HepG2 (cell line): ENCODE data around the gene TEKT5. TPM values are rescaled to one million over a fixed set of nuclear protein-coding genes. Genes with fewer than 3 reads are reported as not detected.

Experiments used
- JUND ChIP-seq: sonication (generic); formaldehyde crosslinking; IDR thresholded peaks from 2 replicates; pipeline ENCODE4 v1.8.0; 2022; ENCODE audit warnings: mild to moderate bottlenecking, missing genetic modification reagents
- KDM4B ChIP-seq: sonication (generic); formaldehyde crosslinking; IDR thresholded peaks from 2 replicates; pipeline ENCODE4 v1.4.0; 2020; ENCODE audit warnings: missing genetic modification reagents
- PTBP1 ChIP-seq: fragments of 200-400 bp; formaldehyde crosslinking; IDR thresholded peaks from 2 replicates; pipeline ENCODE4 v1.6.1; 2018; ENCODE audit warnings: low read length, low read depth; ENCODE audit not compliant: poor library complexity, severe bottlenecking
- ZFP36L1 ChIP-seq: sonication (generic); formaldehyde crosslinking; IDR thresholded peaks from 2 replicates; pipeline ENCODE4 v1.8.0; 2022; ENCODE audit warnings: mild to moderate bottlenecking, missing genetic modification reagents, moderate library complexity
- ZNF530 ChIP-seq: sonication (generic); formaldehyde crosslinking; IDR thresholded peaks from 2 replicates; pipeline ENCODE4 v1.5.0; 2020; ENCODE audit warnings: low read depth, mild to moderate bottlenecking, missing genetic modification reagents
- ZNF616 ChIP-seq: sonication (generic); formaldehyde crosslinking; IDR thresholded peaks from 2 replicates; pipeline ENCODE4 v1.5.0; 2020; ENCODE audit warnings: low read depth, mild to moderate bottlenecking, missing genetic modification reagents
- ZNF775 ChIP-seq: sonication (generic); formaldehyde crosslinking; IDR thresholded peaks from 2 replicates; pipeline ENCODE4 v1.4.0; 2020; ENCODE audit warnings: missing genetic modification reagents, mild to moderate bottlenecking, moderate library complexity, borderline replicate concordance
- ZNF792 ChIP-seq: IDR thresholded peaks from 2 replicates; pipeline ENCODE4 v1.6.1; 2016
- polyA plus RNA-seq, 8 experiments: library from polyadenylated mRNA; depleted of rRNA in 3 of 8; stranded (reverse) in 7 of 8; unstranded in 1 of 8; fragments of >200 nt; fragmentation: Illumina TruSeq in 4 of 8; extraction: Trizol in 4 of 8; gene quantifications; 2 replicates each; pipeline versions ENCODE4 v1.2.1 to v1.2.3, GENCODE V29; 2011 to 2016; ENCODE audit warnings: low read depth in 4 of 8, missing spikeins in 1 of 8, mixed read lengths in 1 of 8; ENCODE audit not compliant: insufficient read depth in 1 of 8
- total RNA-seq, 5 experiments: library from RNA; depleted of rRNA; stranded (reverse); fragments of >200 nt; fragmentation: Illumina TruSeq; extraction: Trizol; gene quantifications; 2 replicates each; pipeline ENCODE4 v1.2.3, GENCODE V29; 2016; ENCODE audit warnings: low read depth in 1 of 5
- TF ChIP-seq, protein P1 (sequence below): IDR thresholded peaks from 2 replicates; pipeline ENCODE4 v1.6.1; 2016
- TF ChIP-seq, protein P2 (sequence below): sonication (generic); formaldehyde crosslinking; IDR thresholded peaks from 2 replicates; pipeline ENCODE4 v1.5.1; 2020; ENCODE audit warnings: missing genetic modification reagents, mild to moderate bottlenecking, borderline replicate concordance
- TF ChIP-seq, protein P3 (sequence below): sonication (generic); formaldehyde crosslinking; IDR thresholded peaks from 2 replicates; pipeline ENCODE4 v1.8.0; 2022; ENCODE audit warnings: mild to moderate bottlenecking, missing genetic modification reagents; ENCODE audit not compliant: insufficient replicate concordance
- TF ChIP-seq, protein P4 (sequence below): IDR thresholded peaks from 2 replicates; pipeline ENCODE4 v1.6.1; 2018; ENCODE audit warnings: missing genetic modification reagents, mild to moderate bottlenecking, missing compliant biosample characterization
- TF ChIP-seq, protein P5 (sequence below): sonication (generic); formaldehyde crosslinking; IDR thresholded peaks from 2 replicates; pipeline ENCODE4; 2020; ENCODE audit warnings: missing genetic modification reagents, mild to moderate bottlenecking, borderline replicate concordance
- TF ChIP-seq, protein P6 (sequence below): sonication (generic); formaldehyde crosslinking; IDR thresholded peaks from 2 replicates; pipeline ENCODE4 v1.4.0; 2020; ENCODE audit warnings: missing genetic modification reagents, mild to moderate bottlenecking, borderline replicate concordance

The TEKT5 gene
- total and polyA plus RNA-seq, 2 of the 13 experiments (the other 11 are each of a cell fraction or from before 2014, with no cell fraction given) = 0.16 TPM; not detected in 1

DNA sequence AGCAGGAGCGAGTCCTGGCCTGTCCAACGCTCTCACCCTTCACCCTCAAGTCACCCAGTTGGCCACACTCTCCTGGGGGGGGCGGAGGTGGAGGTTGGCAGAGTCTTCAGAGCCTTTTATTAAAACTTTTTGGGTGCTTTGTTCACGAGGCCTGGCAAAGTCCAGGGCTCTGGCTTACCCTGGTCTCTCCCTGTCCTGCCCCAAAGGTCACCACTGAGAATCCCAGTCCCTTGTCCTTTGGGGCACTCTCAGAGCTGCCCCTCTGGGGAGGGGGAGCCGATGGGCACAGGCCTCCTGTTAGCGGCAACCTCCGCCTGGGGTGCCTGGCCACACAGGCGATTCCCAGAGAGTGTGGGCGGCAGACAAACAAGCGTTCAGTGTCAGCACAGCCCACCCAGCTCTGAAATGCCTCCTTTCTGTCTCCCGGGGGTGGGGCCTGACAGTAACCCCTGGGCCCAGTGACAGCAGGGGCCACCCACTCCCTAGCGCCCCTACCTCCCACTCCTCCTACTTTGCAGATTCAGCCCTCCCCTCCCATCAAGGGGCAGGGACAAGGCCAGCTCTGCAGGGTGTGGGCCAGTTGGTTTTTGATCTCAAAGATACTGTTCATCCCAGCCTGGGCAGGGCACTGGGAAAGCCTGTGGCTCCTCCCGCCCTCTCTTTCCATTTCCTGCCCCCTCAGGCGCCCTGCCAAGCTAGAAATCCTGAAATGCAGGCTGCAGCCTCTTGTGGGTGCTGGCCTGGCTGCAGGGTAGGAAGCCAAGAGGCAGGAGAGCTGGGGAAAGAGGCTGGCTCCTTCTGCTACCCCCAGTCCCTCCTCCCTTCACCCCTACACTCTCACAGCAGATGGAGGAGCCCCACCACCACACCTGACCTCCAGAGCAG, 77.7 kb downstream of the TEKT5 start (continued):
- TF ChIP-seq, protein P1, sequence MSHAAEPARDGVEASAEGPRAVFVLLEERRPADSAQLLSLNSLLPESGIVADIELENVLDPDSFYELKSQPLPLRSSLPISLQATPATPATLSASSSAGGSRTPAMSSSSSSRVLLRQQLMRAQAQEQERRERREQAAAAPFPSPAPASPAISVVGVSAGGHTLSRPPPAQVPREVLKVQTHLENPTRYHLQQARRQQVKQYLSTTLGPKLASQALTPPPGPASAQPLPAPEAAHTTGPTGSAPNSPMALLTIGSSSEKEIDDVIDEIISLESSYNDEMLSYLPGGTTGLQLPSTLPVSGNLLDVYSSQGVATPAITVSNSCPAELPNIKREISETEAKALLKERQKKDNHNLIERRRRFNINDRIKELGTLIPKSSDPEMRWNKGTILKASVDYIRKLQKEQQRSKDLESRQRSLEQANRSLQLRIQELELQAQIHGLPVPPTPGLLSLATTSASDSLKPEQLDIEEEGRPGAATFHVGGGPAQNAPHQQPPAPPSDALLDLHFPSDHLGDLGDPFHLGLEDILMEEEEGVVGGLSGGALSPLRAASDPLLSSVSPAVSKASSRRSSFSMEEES (CRISPR knock-in tag) = peak; percentile 56; the same call in 1 of the 2 replicates
- no peak for TF ChIP-seq ZNF530
- peak; percentile 74; the same call in 1 of the 2 replicates for TF ChIP-seq ZNF792 (CRISPR knock-in tag)
- TF ChIP-seq, protein P2, sequence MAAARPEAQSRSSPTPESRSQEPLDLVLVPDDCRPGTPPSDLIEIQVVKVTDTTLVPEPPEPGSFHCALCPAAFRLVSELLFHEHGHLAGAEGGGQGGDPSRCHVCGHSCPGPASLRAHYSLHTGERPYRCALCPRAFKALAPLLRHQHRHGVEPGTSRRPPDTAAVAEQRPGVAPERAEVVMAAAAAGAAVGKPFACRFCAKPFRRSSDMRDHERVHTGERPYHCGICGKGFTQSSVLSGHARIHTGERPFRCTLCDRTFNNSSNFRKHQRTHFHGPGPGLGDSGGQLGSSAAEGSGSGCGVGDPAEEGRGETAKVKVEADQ (CRISPR knock-in tag) = no peak
- TF ChIP-seq ZNF616 (CRISPR knock-in tag) = no peak
- TF ChIP-seq, protein P3, sequence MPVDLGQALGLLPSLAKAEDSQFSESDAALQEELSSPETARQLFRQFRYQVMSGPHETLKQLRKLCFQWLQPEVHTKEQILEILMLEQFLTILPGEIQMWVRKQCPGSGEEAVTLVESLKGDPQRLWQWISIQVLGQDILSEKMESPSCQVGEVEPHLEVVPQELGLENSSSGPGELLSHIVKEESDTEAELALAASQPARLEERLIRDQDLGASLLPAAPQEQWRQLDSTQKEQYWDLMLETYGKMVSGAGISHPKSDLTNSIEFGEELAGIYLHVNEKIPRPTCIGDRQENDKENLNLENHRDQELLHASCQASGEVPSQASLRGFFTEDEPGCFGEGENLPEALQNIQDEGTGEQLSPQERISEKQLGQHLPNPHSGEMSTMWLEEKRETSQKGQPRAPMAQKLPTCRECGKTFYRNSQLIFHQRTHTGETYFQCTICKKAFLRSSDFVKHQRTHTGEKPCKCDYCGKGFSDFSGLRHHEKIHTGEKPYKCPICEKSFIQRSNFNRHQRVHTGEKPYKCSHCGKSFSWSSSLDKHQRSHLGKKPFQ (CRISPR knock-in tag) = peak; percentile 41
- peak; percentile 48 for TF ChIP-seq PTBP1
- TF ChIP-seq ZNF775 (CRISPR knock-in tag) = no peak
- TF ChIP-seq KDM4B = peak; percentile 23
- TF ChIP-seq, protein P4, sequence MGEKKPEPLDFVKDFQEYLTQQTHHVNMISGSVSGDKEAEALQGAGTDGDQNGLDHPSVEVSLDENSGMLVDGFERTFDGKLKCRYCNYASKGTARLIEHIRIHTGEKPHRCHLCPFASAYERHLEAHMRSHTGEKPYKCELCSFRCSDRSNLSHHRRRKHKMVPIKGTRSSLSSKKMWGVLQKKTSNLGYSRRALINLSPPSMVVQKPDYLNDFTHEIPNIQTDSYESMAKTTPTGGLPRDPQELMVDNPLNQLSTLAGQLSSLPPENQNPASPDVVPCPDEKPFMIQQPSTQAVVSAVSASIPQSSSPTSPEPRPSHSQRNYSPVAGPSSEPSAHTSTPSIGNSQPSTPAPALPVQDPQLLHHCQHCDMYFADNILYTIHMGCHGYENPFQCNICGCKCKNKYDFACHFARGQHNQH (CRISPR knock-in tag) = peak; percentile 90
- TF ChIP-seq ZFP36L1 (CRISPR knock-in tag) = peak; percentile 98
- TF ChIP-seq, protein P5, sequence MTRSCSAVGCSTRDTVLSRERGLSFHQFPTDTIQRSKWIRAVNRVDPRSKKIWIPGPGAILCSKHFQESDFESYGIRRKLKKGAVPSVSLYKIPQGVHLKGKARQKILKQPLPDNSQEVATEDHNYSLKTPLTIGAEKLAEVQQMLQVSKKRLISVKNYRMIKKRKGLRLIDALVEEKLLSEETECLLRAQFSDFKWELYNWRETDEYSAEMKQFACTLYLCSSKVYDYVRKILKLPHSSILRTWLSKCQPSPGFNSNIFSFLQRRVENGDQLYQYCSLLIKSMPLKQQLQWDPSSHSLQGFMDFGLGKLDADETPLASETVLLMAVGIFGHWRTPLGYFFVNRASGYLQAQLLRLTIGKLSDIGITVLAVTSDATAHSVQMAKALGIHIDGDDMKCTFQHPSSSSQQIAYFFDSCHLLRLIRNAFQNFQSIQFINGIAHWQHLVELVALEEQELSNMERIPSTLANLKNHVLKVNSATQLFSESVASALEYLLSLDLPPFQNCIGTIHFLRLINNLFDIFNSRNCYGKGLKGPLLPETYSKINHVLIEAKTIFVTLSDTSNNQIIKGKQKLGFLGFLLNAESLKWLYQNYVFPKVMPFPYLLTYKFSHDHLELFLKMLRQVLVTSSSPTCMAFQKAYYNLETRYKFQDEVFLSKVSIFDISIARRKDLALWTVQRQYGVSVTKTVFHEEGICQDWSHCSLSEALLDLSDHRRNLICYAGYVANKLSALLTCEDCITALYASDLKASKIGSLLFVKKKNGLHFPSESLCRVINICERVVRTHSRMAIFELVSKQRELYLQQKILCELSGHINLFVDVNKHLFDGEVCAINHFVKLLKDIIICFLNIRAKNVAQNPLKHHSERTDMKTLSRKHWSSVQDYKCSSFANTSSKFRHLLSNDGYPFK (CRISPR knock-in tag) = peak; percentile 78
- TF ChIP-seq JUND = 0 out of 2 replicates have a peak, but pooled peaks have one; percentile 10
- TF ChIP-seq, protein P6, sequence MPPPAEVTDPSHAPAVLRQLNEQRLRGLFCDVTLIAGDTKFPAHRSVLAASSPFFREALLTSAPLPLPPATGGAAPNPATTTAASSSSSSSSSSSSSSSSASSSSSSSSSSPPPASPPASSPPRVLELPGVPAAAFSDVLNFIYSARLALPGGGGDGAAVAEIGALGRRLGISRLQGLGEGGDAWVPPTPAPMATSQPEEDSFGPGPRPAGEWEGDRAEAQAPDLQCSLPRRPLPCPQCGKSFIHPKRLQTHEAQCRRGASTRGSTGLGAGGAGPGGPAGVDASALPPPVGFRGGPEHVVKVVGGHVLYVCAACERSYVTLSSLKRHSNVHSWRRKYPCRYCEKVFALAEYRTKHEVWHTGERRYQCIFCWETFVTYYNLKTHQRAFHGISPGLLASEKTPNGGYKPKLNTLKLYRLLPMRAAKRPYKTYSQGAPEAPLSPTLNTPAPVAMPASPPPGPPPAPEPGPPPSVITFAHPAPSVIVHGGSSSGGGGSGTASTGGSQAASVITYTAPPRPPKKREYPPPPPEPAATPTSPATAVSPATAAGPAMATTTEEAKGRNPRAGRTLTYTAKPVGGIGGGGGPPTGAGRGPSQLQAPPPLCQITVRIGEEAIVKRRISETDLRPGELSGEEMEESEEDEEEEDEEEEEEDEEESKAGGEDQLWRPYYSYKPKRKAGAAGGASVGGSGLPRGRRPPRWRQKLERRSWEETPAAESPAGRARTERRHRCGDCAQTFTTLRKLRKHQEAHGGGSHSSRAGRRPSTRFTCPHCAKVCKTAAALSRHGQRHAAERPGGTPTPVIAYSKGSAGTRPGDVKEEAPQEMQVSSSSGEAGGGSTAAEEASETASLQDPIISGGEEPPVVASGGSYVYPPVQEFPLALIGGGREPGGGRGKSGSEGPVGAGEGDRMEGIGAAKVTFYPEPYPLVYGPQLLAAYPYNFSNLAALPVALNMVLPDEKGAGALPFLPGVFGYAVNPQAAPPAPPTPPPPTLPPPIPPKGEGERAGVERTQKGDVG = peak; percentile 80; the same call in 1 of the 2 replicates
